Stimulated activated CD4-positive, alpha-beta T cell treated with anti-CD3 and anti-CD28 coated beads, Interleukin-4, amount 100 ng/mL, for 48 hours (primary cell): ENCODE data around the gene PCNA.
A peak's percentile ranks its signal among the peaks of the same experiment; 100 is the strongest.
"Not testable (repeated sequence)": the region's sequence is repeated elsewhere in the genome, so short reads cannot be mapped to it uniquely, and the experiment has no call there.

Source experiments
- DNase-seq, 2 donors: peaks; one replicate each; pipeline ENCODE4 v3.0.0-alpha.2; 2020; ENCODE audit warnings: low read depth in 2 of 2

Gene PCNA

DNA sequence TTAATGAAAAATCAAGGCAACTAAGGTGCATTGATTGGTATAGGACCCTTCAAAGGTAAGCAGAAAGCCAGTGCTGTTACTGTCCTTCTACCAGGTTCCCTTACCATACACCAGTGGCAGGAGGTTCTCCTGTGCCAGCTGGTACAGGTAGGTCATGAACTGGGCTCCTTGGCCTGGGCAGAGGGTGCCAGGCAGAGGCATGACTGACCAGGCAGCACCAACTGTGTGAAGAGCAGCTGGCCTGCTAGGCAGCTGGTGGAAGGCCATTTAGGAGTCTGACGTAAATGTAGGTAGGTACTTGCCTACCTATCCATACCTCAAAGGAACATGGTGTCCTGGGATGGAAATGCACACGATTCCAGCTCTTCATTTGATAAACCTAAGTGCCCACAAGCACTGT lies 23.3 kb downstream of the PCNA start:
- DNase-seq: no peak

DNA sequence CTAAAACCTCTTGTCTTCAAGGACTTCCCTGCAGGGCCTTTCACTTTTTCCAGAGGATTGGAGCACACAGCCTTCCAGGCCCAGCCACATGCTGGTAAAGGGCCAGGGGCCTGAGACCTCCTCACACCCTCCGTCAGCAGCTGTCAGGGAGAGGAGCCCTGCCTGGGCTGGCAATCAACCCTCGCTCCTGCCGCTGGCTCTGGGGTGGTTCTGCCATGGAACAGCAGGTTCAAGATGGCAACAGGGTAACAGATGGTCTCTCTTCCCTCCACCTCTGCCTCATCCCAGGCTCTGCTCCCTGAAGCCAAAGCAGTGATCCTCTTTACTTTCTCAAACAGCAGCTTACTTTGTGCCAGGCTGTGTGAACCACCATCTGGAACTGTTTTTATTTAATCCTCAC lies 23.8 kb downstream of the PCNA start:
- no peak for DNase-seq

DNA sequence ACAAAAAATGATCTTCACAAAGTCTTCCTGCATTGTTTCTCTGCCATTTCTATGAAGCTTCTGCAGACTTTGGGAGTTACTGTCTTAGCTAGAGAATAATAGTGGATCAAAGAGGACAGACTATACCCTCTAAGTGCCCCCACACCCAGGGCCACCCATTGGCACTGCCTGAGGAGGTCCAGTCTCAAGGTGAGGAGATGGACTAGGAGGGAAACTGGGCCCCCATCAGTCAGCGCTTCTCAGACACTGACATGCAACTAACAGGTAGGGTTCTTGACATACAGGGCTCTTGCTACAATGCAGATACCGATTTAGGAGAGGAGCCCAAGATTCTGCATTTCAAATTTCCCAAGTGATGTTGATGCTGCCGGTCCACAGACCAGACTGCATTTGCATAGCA lies 24.3 kb downstream of the PCNA start:
- DNase-seq: no peak

DNA sequence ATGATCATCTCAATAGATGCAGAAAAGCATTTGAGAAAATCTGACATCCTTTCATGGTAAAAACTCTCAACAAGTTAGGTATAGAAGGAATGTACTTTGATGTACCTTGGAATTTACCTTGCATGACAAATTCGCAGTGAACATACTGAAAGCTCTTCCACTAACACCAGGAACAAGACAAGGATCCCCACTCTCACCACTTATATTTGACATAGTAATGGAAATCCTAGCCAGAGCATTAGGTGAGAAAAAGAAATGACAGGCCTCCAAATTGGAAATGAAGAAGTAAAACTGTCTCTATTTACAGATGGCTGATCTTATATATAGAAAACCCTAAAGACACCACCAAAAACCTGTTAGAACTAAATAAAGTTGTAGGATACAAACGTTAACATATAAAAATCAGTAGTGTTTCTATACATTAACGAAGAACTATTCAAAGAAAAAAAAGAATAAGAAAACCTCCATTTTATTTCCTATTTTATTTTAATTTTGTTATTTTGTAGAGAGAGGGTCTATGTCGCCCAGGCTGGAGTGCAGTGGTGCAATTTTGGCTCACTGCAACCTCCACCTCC lies 26.9 kb downstream of the PCNA start:
- DNase-seq: no peak

DNA sequence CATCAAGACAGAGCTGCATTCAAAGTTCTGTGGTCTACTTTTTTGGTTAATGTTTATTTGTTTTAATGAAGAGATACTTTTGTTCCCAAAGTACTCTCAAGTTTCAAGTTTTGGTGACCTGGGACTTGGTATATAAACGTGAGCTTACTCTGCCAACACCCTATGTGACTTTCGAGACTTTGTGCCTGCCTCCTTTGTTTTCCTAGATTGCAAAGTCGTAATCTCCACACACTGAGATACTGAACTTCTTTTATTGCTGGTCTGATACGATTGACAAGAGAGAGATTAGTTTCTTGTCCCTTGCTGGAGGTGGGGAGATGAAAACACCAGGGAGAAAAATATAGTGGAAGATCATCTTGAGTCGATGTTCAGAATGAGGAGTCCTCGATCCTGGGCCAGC lies 27.9 kb downstream of the PCNA start:
- DNase-seq: no peak

DNA sequence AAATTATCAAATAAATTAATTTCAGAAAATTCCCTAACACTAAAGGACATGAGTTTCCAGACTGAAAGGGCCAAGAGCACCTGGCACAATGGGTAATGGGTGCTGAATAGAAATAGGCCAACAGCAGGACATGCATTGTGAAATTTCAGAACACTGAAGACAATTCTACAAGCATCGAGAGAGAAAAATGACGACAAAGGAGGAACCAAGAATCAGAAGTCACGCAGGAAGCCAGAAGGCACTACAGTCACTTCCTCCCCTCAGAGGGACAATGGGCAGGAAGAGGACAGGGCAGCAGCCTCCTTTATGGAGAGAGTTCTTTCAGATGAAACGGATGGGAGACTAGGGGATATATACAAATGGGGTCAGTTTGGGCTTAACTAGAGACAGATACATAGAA lies 29.6 kb downstream of the PCNA start:
- DNase-seq: no peak

DNA sequence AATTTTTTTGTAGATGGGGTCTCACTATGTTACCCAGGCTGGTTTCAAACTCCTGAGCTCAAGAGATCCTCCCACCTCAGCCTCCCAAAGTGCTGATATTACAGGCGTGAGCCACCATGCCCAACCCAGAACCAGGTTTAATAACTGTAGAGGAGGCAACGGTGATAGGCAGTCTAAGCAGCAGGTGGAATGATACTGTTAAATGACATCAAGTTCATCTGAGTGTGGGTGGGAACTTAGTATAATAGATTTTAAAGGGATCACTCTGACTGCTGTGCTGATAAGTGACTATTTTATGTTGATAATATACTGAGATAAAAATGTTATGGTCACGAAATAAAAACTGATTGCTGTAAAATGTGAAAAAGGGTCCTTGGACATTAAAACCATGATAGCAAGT lies 31.1 kb downstream of the PCNA start:
- no peak for DNase-seq

DNA sequence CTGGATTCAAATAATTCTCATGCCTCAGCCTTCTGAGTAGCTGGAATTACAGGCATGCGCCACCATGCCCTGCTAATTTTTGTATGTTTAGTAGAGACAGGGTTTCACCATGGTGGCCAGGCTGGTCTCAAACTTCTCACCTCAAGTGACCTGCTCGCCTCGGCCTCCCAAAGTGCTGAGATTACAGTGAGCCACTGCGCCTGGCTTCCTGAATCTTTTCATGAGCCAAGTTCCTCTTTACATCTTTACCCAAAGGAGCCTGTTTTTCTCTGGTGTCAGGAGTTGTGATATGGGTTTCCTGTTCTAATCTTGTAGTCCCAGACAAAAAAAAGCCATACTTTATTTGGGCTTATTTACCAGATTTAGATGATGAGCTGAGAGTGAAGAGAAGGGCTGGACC lies 34.4 kb downstream of the PCNA start:
- no peak for DNase-seq

DNA sequence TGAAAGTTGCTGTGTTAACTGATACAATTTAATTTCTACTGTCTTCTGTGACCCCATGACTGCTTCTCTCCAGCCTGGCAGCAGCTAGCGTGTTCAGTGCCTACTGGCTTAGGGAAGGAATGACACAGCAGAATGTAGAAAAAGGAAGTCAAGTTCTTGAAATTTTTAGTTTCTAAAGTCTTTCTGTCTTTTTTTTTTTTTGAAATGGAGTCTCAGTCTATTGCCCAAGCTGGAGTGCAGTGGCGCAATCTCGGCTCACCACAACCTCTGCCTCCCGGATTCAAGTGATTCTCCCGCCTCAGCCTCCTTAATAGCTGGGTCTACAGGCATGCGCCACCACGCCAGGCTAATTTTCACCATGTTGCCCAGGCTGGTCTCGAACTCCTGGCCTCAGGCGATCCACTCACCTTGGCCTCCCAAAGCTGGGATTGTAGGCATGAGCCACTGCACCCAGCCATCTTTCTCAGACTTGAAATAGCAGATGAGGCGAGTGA lies 39.3 kb downstream of the PCNA start:
- DNase-seq: no peak

DNA sequence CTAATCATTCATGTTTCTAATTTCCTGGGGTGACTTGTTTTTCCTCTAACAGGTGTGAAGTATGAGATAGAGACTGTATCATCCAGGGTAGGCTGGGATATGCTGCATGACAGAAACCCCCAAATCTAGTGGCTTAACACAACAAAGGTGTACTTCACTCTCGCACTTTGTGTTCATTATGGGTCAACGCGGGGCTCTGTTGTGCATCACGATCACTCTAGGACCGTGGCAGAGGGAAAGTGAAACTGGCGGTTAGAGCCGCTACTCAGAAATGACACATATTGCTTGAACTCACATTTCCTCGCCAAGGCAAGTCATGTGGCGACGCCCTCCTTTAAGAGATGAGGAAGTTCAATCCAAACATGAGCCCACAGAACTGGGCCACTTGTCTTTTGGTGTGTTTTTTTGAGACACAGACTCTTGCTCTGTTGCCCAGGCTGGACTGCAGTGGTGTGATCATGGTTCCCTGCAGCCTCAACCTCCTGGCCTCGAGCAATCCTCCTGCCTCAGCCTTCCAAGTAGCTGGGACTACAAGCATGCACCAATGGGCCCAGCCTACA lies 41.3 kb downstream of the PCNA start:
- DNase-seq: peak; percentile 58 to 68

DNA sequence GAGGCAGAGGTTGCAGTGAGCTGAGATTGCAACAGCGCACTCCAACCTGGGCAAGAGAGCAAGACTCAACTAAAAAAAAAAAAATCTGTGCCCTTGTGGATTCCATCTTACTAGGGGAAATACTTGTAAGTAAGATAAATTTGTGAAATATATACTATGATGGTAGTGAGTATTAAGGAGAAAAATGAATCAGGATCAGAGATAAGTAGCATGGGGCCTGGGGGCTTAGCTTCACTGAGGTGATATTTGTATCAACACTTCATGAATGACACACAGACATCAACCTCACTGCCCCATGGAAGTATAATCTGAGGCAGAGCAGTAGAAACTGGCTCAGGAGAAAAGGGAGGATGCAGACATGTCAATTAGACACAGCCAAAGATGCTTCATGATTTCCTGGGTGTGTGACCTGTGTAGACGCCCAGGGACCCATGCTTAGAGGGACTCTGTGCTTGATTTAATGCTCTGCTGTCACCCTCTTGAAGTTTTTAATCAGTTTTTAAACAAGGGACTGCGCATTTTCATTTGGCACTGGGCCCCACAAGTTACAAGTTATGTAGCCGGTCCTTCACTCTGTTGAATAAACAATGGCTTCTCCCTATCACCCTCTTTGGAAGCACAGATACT lies 41.9 kb downstream of the PCNA start:
- no peak for DNase-seq

DNA sequence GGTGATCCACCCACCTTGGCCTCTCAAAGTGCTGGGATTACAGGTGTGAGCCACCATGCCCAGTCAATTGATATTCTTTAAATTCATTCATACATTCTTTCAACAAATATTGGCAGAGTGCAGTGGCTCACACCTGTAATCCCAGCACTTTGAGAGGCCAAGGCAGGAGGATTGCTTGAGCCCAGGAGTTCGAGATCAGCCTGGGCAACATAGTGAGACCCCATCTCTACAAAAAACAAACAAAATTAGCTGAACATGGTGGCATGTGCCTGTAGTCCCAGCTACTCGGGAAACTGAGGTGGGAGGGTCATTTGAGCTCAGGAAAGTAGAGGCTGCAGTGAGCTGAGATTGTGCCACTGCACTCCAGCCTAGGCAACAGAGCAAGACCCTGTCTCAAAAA lies 42.8 kb downstream of the PCNA start:
- not testable (repeated sequence) for DNase-seq

DNA sequence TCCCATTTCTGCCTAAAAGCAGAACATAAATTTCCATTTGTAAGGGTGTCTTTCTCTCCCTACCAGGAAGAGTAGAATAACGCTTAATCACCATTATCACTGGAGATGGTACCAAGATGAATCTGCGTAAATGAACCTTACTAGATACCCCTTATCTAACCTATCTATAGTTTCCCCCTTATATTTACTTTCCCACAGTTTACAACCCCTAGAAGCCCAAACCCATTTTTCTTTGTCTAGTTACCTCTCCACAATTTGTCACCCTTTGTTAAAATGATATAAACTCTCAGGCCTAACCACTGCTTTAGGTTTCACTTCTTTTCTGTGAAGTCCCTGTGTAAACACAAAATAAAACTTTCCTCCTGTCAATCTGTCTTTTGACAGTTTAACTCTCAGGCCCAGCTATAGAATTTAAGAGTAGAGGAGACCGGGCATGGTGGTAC lies 45.5 kb downstream of the PCNA start:
- DNase-seq: no peak

DNA sequence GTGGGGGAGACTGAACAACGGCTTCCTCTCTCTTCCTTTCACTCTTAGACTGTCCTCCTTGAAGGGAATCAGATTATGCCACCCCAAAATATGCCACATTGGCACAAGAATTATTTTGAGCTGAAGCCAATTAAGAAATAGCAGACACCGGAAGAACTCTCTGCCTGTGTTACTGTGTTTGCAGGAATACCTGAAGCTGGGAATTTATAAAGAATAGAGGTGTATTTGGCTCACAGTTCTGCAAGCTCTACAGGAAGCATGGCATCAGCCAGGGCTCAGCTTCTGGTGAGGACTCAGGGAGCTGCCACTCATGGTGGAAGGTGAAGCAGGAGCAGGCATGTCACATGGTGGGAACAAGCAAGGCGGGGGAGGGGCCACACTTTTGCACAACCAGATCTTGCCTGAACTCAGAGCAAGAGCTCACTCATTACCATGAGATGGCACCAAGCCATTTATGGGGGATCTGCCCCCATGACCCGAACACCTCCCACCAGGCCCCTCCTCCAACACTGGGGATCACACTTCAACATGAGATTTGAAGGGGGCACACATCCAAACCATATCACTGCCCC lies 46.0 kb downstream of the PCNA start:
- no peak for DNase-seq

DNA sequence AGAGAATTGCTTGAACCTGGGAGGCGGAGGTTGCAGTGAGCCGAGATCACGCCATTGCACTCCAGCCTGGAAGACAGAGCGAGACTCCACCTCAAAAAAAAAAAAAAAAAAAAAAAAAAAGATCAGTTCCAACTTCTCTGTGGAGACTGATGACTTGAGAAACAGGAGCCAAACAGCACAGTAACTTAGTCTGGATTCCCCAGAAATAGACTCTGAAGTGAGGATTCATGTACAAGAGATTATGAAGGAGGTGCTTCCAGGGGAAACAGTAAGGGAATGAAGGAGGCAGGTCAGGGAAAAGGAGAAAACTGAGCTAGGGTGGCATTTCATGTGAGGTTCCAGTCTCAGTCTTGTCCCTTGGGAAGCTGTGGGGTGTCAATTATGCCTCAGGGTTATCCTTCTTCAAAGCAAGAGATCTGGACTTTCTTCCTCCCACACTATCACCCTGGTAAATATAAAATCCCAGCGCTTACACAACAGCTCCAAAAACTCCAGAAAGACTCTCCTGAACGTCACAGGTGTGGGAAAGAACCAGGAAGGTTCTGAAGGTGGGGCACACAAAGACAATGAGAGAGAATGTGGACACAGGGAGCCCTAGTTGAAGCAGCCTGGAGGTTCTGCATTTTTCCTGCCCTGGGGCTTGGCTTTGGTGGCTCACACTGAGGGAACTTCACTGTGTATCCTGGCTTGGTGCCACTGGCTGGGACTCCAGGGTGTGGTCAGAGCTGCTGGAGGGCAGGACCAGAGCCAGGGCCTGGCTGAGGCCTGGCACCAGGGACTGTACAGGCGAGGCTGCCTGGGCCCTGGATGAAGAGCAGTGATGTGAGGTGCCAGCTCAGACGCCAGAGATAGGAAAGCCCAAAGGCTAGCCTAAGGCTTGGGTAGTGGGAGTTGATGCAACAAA lies 46.8 kb downstream of the PCNA start:
- no peak for DNase-seq

DNA sequence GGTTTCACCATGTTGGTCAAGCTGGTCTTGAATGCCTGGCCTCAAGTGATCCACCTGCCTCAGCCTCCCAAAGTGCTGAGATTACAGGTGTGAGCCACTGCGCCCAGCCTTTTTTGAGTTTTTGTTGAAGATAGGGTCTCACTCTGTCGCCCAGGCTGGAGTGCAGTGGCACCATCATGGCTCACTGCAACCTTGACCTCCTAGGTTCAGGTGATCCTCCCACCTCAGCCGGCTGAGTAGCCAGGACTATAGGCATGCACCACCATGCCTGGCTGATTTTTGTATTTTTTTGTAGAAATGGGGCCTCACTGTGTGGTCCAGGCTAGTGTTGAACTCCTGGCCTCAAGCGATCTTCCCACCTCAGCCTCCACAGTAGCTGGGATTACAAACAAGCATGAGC lies 47.8 kb downstream of the PCNA start:
- DNase-seq: not testable (repeated sequence)

DNA sequence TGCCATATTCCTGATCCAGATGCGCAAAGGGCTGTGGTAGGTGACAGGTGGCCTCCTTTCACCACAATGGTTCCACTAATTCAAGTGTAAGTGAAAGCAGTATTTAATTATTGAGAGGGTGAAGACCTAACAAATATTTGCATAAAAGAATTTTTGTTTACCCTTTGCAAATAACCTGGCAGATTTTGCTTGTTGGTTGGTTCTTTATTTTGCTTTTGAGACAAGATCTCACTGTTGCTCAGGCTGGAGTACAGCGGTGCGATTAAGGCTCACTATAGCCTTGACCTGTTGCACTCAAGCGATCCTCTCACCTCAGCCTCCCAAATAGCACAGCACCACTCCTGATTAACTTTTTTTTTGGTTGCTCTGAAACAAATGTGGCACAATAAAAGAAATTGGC lies 49.2 kb downstream of the PCNA start:
- DNase-seq: no peak

DNA sequence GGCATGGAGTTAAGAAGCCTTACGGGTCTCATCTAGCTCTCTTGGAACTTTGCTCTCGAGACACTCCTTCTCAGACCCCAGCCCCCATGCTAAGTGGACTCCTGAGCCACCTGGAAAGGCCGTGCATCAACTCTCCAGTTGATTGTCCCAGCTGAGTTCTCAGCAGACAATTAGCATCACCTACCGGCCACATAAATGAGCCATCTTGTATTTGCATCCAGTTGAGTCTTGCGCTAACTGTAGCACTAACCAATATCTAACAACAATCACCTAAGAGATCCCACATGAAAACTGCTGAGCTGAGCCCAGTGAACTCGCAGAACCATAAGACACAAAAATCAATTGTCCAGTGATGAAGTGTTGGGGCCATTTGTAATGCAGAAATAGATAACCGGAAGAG lies 49.7 kb downstream of the PCNA start:
- DNase-seq: no peak

DNA sequence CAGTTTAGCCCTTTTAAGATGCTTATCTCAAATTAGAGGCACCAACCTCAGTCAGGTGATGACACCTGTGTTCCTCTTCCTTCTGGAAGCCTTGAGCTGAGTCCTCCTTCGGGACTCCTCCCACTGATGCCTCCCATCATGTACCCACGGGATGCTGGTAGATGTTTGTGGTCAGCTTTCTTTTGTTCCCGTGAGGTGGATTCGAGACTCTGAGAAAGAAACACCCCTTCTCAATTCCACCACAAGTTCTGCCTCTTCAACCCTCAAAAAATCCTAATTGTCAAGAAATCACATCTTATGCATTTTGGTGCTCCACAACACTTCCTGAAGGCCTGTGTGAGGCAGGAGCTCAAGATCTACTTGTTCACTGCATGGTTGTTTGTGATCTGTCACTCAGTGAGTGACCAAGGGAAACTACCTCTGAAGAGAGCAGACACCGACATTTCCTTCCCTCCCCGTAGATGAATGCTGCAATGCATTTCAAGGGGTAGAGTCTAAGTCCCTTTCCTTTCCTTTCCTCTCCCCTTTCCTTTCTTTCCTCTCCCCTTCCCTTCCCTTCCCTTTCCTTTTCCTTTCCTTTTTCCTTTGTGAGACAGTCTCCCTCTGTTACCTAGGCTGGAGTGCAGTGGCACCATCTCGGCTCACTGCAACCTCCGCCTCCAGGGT lies 50.5 kb downstream of the PCNA start:
- DNase-seq: no peak

DNA sequence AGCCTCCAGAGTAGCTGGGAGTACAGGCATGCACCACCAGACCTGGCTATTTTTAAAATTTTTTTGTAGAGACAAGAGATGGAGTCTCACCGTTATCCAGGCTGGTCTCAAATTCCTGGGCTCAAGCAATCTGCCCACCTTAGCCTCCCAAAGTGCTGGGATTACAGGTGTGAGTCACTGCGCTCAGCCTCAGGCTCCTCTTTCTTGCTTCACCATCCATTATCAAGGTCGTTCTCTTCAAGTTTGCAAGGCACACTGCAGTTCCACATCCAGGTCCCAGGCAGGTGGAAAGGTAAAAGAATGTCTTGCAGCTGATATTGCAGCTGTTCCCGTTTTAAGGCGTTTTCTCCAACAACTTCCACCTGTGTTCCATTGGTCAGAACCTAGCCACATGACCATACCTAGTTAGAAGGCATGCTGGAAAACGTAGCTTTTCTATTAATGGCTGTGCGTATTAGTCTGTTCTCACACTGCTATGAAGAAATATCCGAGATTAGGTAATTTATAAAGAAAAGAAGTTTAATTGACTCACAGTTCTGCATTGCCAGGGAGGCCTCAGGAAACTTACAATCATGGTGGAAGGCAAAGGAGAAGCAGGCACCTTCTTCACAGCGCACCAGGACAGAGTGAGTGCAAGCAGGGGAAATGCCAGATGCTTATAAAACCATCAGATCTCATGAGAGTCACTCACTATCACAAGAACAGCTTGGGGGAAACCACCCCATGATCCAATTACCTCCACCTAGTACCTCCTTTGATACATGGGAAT lies 51.7 kb downstream of the PCNA start:
- DNase-seq: no peak

DNA sequence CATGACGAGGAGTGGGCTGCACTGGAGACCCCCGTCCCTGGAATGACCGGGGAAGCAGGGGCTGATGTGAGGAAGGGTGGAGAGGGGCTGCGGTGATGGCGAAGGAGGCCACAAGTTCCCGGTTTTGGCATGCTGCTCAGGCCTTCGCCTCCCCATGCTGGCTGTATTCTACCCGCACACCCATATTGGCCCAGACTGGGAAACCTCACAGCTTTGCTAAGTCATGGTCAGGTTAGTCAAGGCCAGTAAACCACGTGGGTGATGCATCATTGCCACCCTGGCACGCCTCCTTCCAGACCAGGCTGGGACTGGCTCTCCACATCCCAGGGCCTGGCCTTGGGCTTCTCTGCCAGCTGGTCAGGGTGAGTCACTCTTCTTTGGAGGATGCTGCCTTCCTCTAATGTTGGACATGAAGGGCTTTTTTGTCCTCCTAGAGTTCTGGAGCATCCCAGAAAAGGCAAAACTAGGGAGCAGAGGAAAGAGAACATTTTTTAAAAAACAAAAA lies 53.8 kb downstream of the PCNA start:
- DNase-seq: no peak
